Activated T-helper 2 cell treated with anti-CD3 and anti-CD28 coated beads, Interferon-gamma antibody, Interleukin-2, Interleukin-4, amounts not matched to agents 10 μg/mL and 5 μg/mL and 100 μg/mL, durations not matched to agents 14 hours and 24 hours and 36 hours (primary cell): ENCODE results near the gene CKB. TPM values are rescaled to one million over a fixed set of nuclear protein-coding genes. Genes with fewer than 3 reads are reported as not detected.
A peak's percentile ranks its signal among the peaks of the same experiment; 100 is the strongest.

ENCODE experiments used
- DNase-seq: peaks from one replicate; pipeline ENCODE4 v3.0.0; 2021; ENCODE audit warnings: low spot score
- H3K27ac Mint-ChIP-seq: one replicate; pipeline ENCODE4 v1.8.0; 2021; ENCODE audit warnings: mixed read lengths
- H3K27me3 Mint-ChIP-seq: one replicate; pipeline ENCODE4 v1.8.0; 2021; ENCODE audit warnings: low read depth, mixed read lengths
- H3K36me3 Mint-ChIP-seq: one replicate; pipeline ENCODE4 v1.8.0; 2021; ENCODE audit warnings: low read depth, mixed read lengths
- H3K4me1 Mint-ChIP-seq: one replicate; pipeline ENCODE4 v1.8.0; 2021; ENCODE audit warnings: low read depth, mixed read lengths
- H3K4me3 Mint-ChIP-seq: one replicate; pipeline ENCODE4 v1.8.0; 2021; ENCODE audit warnings: low read depth, mild to moderate bottlenecking, moderate library complexity, mixed read lengths
- H3K9me3 Mint-ChIP-seq: one replicate; pipeline ENCODE4 v1.8.0; 2021; ENCODE audit warnings: mixed read lengths
- intact Hi-C: fragments of 100-400 bp; cut with micrococcal nuclease; formaldehyde crosslinking; loops from one replicate; pipeline ENCODE4 v1.15.1; 2023
- total RNA-seq: library from RNA; stranded (reverse); gene quantifications from 2 replicates; pipeline ENCODE4 v1.2.3, GENCODE V29; 2022

CKB gene
- total RNA-seq: 14.0 and 15.3 TPM in 2 replicates

DNA sequence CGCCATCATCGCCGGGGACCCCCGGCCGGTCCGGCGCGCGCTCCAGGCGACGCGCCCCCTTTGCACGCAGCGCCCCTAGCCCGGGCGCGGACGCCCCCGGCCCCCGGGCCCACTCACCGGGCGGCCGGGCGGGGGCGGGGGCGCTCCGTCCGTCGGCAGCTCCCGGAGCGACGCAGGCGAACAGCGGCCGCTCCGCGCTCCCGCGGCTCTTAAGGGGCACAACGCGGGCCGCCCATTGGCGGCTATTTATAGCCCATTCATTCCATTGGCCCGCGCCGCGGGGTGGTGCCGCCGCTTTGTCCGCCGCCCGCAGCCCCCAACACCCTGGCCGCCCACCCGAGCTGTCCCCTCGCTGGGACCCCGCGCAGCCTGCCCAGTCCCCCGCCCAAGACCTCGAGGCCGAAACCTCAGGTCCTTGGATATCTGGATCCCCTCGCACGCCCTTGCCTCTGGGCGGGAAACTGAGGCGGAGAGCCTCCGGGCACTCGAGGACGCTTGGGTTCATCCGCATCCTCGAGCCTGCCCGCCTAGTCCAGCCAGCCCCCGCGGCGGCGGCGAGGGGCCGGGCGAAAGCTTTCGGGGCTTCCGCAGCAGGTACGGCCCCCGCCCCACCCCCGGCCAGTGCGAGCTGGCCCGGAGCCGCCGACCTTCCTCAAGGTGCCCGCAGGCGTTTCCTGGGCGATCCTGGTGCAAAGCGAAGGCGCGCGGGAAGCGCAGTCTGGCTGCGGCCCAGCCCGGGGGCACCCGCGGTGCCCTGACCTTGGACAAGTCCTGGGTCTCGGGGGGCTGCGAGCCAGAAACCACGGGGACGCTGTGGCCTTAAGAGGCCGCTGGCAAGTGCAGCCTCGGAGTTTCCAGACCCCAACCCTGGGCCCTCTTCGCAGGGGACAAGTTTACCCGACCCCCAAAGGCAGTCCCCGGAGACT lies at the start of gene CKB:
CKB (minus strand) TSS at position 182 of the 926 bp plus-strand sequence. CDS start 337 bp downstream, outside the sequence.
- Mint-ChIP-seq H3K4me1 (peaks cover 13% of the 10 kb centered on the region), H3K9me3 (no peaks in the 10 kb centered on the region), H3K27ac (no peak within 1 kb of the TSS), H3K27me3 (peaks cover 21% of the 10 kb centered on the region), H3K4me3 (peak within 1 kb of the TSS; percentile 21), H3K36me3 (no peaks in the 10 kb centered on the region)
- intact Hi-C loops: no loop called here
- no peak for DNase-seq

DNA sequence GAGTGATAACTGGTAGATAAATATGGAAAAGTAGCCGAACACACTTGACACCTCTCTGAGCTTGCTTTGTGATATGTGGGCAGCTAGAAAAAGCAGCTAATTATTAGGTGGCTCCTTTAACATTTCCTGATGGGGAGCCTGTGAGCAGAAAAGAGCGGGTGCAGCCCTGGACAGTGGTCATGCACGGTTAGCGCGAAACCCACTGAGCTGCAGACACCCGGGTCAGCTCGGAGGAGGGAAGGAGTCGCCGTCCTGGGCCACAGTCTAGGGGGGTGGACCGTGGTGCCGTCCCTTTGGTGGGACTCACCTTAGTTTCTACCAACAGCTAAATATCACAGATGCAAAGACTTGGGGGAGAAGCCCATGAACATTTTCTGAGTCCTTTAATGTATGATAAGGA lies 46.8 kb upstream of the CKB start:
- Mint-ChIP-seq H3K9me3 (no peaks in the 10 kb centered on the region), H3K27ac (no peak overlapping the region), H3K4me1 (no peaks in the 10 kb centered on the region), H3K36me3 (peaks cover 13% of the 10 kb centered on the region), H3K27me3 (no peaks in the 10 kb centered on the region), H3K4me3 (no peak overlapping the region)
- intact Hi-C loops: loop anchor here (10.0 kb wide), 1 partner anchor 115 kb away; no protein-coding TSS in a partner anchor
- DNase-seq: no peak

GRCh38 chr14:103568952-103569351 lies 46.3 kb upstream of the CKB start:
- Mint-ChIP-seq H3K9me3 (no peaks in the 10 kb centered on the region), H3K27me3 (no peaks in the 10 kb centered on the region), H3K27ac (no peak overlapping the region), H3K4me1 (peaks cover 2% of the 10 kb centered on the region), H3K4me3 (no peak overlapping the region), H3K36me3 (peaks cover 10% of the 10 kb centered on the region)
- DNase-seq: no peak
- intact Hi-C loops: loop anchor here (10.0 kb wide), 1 partner anchor 116 kb away; no protein-coding TSS in a partner anchor

DNA sequence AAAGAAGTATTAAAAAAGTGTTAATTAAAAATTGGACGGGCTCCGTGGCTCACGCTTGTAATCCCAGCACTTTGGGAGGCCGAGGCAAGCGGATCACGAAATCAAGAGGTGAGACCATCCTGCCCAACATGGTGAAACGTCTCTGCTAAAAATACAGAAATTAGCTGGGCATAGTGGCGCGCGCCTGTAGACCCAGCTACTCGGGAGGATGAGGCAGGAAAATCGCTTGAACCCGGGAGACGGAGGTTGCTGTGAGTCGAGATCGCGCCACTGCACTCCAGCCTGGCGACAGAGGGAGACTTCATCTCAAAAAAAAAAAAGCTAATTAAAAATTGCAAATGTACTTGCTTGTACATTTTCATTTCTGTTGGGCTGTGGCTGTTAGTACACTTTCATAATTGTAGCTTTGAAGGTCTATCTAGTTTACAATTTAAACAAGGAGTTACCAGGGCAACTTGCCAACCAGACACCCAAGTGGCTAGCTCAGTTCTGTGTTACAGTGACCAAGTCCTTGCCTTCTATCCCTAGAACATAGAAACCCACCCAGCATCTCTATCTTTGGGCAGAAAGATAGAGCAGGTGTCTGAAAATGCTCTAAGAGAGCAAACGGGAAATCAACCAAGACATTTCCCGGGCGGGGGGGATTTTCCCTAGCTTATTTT lies 41.3 kb upstream of the CKB start:
- no peak for DNase-seq
- Mint-ChIP-seq H3K4me3 (peak overlapping the region; percentile 96), H3K4me1 (peaks cover 34% of the 10 kb centered on the region), H3K27me3 (no peaks in the 10 kb centered on the region), H3K36me3 (peaks cover 30% of the 10 kb centered on the region), H3K9me3 (no peaks in the 10 kb centered on the region), H3K27ac (no peak overlapping the region)
- intact Hi-C loops: loop anchor here (10.0 kb wide), 1 partner anchor 121 kb away; no protein-coding TSS in a partner anchor

- Mint-ChIP-seq H3K27ac (peak overlapping the region; percentile 73), H3K27me3 (no peaks in the 10 kb centered on the region), H3K4me3 (peak overlapping the region; percentile 96), H3K9me3 (no peaks in the 10 kb centered on the region), H3K36me3 (peaks cover 34% of the 10 kb centered on the region), H3K4me1 (peaks cover 36% of the 10 kb centered on the region)
- intact Hi-C loops: loop anchor here (10.0 kb wide), 1 partner anchor 122 kb away; no protein-coding TSS in a partner anchor
- no peak for DNase-seq
These were observed 40.6 kb upstream of the CKB start for GRCh38 chr14:103563226-103563620.

- H3K4me3 Mint-ChIP-seq: peak within 1 kb of the TSS; percentile 96
- intact Hi-C loops: loop anchor here (1.0 to 10.0 kb wide), 5 partner anchors 33 to 228 kb away; partner anchors contain the start of genes EIF5, KLC1, TRMT61A and XRCC3
- peaks cover 38% of the 10 kb centered on the region for H3K4me1 Mint-ChIP-seq
- peak within 1 kb of the TSS; percentile 74 for H3K27ac Mint-ChIP-seq
- H3K27me3 Mint-ChIP-seq: no peaks in the 10 kb centered on the region
- DNase-seq: peak; percentile 86
- no peaks in the 10 kb centered on the region for H3K9me3 Mint-ChIP-seq
- H3K36me3 Mint-ChIP-seq: peaks cover 38% of the 10 kb centered on the region
These were observed 40.0 kb upstream of the CKB start, which contains the start of the genes BAG5 and COA8 for GRCh38 chr14:103562429-103563225. Gene BAG5 (minus strand): TSS chr14:103562657. CDS start chr14:103561164, 1,493 bp downstream. Gene COA8 (plus strand): TSS chr14:103562960. CDS start chr14:103563002, 42 bp downstream.

- Mint-ChIP-seq H3K4me1 (peaks cover 38% of the 10 kb centered on the region), H3K27ac (peak overlapping the region; percentile 74), H3K36me3 (peaks cover 40% of the 10 kb centered on the region), H3K27me3 (no peaks in the 10 kb centered on the region), H3K9me3 (no peaks in the 10 kb centered on the region), H3K4me3 (peak overlapping the region; percentile 95)
- intact Hi-C loops: loop anchor here (1.0 to 10.0 kb wide), 5 partner anchors 33 to 228 kb away; partner anchors contain the start of genes EIF5, KLC1, TRMT61A and XRCC3
- DNase-seq: no peak
These were observed 39.5 kb upstream of the CKB start for GRCh38 chr14:103562179-103562428.

DNA sequence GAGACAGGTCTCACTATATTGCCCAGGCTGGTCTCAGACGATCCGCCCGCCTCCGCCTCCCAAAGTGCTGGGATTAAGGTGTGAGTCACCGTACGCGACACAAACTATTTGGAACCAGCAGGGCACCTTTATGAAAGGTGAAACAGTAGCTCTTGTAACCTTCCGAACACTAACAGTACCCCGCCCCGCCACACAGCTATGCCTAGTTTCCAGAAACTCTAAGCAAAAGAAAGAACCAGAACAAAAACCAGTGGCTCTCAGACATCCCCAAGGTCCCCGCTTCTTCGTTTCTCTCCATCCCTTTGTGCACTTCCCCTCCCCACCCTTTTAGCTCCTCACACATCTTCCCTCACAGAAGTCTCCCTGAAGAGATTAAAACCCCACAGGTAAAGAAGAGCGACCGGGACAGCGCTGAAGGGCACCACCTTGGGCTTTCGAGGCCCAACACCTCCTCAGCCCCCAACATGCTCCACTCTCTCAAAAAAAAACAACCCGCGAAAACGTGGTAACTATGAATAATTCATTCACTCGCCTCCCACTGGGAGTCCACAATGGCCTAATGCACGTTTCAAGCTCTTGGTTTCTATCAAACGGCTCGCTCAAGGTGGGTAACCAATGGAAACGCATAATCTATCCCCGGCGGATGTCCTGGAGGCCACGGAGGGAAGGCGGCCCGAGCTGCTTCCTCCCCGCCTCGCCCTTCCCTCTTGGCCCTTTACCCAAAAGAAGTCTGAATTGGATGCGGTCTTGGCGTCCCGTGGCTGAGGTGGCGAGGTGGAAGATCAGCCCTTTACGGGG lies 39.0 kb upstream of the CKB start:
- Mint-ChIP-seq H3K4me1 (peaks cover 38% of the 10 kb centered on the region), H3K9me3 (no peaks in the 10 kb centered on the region), H3K36me3 (peaks cover 41% of the 10 kb centered on the region), H3K27ac (peak overlapping the region; percentile 74), H3K27me3 (no peaks in the 10 kb centered on the region), H3K4me3 (peak overlapping the region; percentile 95)
- DNase-seq: peak; percentile 52
- intact Hi-C loops: loop anchor here (1.0 to 10.0 kb wide), 5 partner anchors 32 to 227 kb away; partner anchors contain the start of genes EIF5, KLC1, TRMT61A and XRCC3

DNA sequence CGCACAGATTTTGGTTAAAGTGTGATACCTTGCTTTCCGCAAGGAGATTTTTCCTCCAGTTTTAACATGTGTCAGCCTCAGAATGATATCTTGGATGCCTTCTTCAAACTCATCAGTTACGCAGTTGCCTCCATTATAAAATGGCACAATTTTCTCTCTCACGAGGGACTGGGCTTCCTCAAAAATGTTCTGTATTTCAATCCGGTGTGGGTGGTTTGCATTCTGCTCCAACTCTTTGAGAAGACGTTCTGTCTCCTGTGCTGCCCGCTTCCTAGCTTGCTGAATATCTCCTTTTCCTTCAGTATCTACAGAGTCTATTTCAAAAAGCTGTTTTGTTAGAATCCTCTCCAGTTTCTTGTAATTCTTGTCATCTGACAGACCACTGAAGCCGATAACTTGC lies 38.1 kb upstream of the CKB start:
- intact Hi-C loops: loop anchor here (10.0 kb wide), 1 partner anchor 124 kb away; no protein-coding TSS in a partner anchor
- peaks cover 38% of the 10 kb centered on the region for H3K4me1 Mint-ChIP-seq
- no peak overlapping the region for H3K27ac Mint-ChIP-seq

GRCh38 chr14:103559766-103560165 lies 37.1 kb upstream of the CKB start:
- no peak for DNase-seq
- Mint-ChIP-seq H3K36me3 (peaks cover 47% of the 10 kb centered on the region), H3K27me3 (no peaks in the 10 kb centered on the region), H3K4me3 (no peak overlapping the region), H3K27ac (no peak overlapping the region), H3K9me3 (no peaks in the 10 kb centered on the region), H3K4me1 (peaks cover 38% of the 10 kb centered on the region)
- intact Hi-C loops: loop anchor here (10.0 kb wide), 1 partner anchor 125 kb away; no protein-coding TSS in a partner anchor

More for the DNA sequence above, 38.1 kb upstream of the CKB start:
- Mint-ChIP-seq H3K4me3 (peak overlapping the region; percentile 95), H3K36me3 (peaks cover 41% of the 10 kb centered on the region), H3K27me3 (no peaks in the 10 kb centered on the region), H3K9me3 (no peaks in the 10 kb centered on the region)
- DNase-seq: no peak

DNA sequence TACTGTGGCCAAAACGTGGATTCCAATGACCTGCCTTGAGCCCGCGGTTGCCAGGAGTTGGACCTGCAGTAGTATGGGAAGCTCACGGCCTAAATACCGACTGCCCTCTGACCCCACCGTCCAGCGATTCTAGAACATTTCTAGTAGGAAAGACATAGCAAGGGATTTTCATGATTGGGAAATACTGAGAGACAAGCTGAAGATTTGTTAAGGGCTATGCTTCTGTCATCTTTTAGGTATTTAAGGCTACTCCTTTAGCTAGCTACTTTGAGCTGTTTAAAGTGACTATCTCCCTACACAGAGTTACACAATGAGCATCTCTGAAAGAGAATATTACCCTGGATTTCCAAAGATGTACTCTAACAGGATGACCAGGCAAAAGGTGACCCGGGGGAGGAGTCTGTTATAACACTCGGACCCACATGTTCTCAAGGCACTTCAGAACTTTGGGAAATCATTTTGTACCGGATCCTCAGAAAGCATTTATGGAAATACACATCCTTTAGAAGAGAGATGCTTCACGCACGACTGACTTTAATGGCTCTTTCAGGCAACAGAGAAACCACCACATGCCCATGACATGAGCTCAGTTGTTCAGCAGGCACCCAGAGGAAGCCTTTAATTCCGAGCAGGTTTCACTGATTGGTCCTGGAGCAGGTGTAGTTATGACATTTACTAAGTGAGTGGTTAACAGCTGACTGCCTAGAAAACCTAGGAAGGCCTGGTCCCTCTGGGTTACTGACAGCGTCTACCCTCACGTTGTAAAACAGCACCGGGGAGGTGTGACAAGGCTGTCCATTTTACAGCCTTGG lies 35.6 kb upstream of the CKB start:
- no peaks in the 10 kb centered on the region for H3K9me3 Mint-ChIP-seq
- no peak overlapping the region for H3K27ac Mint-ChIP-seq
- H3K4me1 Mint-ChIP-seq: peaks cover 29% of the 10 kb centered on the region
- H3K4me3 Mint-ChIP-seq: no peak overlapping the region
- H3K36me3 Mint-ChIP-seq: peaks cover 46% of the 10 kb centered on the region
- intact Hi-C loops: no loop called here
- DNase-seq: no peak
- no peaks in the 10 kb centered on the region for H3K27me3 Mint-ChIP-seq
